Lower leg skin (tissue), 3 donors: ENCODE data around the gene CHID1.

Source experiments
- CTCF ChIP-seq, 3 donors: fragments of 450-650 bp; IDR thresholded peaks; one replicate each; pipeline ENCODE4 v1.5.1; 2016; ENCODE audit warnings: antibody characterized with exemption in 3 of 3, mild to moderate bottlenecking in 3 of 3, moderate library complexity in 2 of 3
- POLR2A ChIP-seq, 2 donors: fragments of 450-650 bp; IDR thresholded peaks; one replicate each; pipeline ENCODE4 v1.6.1; 2016 to 2017; ENCODE audit warnings: antibody characterized with exemption in 2 of 2, mild to moderate bottlenecking in 1 of 2, moderate library complexity in 1 of 2

DNA sequence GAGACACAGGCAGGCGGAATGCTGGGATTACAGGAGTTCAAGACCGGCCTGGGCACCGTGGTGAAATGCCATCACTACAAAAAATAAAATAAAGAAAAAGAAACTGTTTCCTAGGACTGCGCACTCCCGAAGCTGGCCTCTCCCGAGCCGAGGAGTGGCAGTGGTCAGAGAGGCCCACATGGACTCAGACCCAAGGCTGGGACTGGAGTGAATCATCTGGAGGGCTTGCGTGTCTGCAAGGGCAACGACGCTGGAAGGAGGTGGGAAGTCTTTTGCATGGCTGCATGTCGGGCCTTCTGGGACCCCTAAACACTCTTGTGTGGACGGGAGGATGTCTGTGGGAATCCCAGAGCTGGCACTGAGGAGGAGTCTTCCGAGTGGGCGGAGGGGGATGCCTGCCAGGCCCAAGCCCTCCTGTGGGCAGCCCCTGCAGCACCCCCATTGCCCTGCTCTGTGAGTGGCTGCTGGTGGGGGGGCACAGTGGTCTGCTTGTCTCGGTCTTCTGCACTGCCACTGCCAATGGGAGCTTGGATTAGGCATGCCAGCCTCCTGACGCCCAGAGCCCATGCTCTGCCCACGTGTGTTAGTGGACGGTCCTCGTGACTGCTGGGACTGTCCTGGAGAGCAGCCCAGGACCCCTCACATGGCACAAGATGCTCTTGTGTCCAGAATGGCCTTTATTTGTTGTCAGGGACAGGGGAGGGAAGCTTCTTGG is 13.2 kb upstream of the CHID1 start:
- TF ChIP-seq CTCF (IDR thresholded peaks at IDR 0.05) = no peak
- TF ChIP-seq POLR2A (IDR thresholded peaks at IDR 0.05) = no peak
